ENCODE data around the gene CACFD1. TPM values are rescaled to one million over a fixed set of nuclear protein-coding genes. Genes with fewer than 3 reads are reported as not detected.

CACFD1 gene
- polyA plus RNA-seq, 1 donor from 2014 or later: 75.4 TPM

- Histone ChIP-seq H2AFZ (ENCODE audit: low read depth, low read length) (no peak overlapping the region), H3K9ac (ENCODE audit: low read length) (no peak overlapping the region)
- no peak for TF ChIP-seq RAD21 (conservative IDR thresholded peaks at IDR 0.05)
- no peak for TF ChIP-seq EP300 (conservative IDR thresholded peaks at IDR 0.05; ENCODE audit: poor library complexity, severe bottlenecking)
- no peak for TF ChIP-seq SMC3 (conservative IDR thresholded peaks at IDR 0.05; ENCODE audit: poor library complexity)
- TF ChIP-seq MXI1 (conservative IDR thresholded peaks at IDR 0.05; ENCODE audit: poor library complexity, severe bottlenecking): no peak
- TF ChIP-seq CTCF (IDR thresholded peaks at IDR 0.05; ENCODE audit: poor library complexity, severe bottlenecking): no peak
- TF ChIP-seq EZH2 (IDR thresholded peaks at IDR 0.05; ENCODE audit: borderline replicate concordance, insufficient read depth, low read length, poor library complexity, severe bottlenecking): no peak
- TF ChIP-seq TAF1 (IDR thresholded peaks at IDR 0.05; ENCODE audit: low read depth): no peak
- no peak for TF ChIP-seq REST (IDR thresholded peaks at IDR 0.05; ENCODE audit: borderline replicate concordance)
- no peak for TF ChIP-seq POLR2AphosphoS5 (IDR thresholded peaks at IDR 0.05)
Measured at GRCh38 chr9:133484671-133485437, 25.1 kb downstream of the CACFD1 start.

GRCh38 chr9:133485531-133486260 lies 25.9 kb downstream of the CACFD1 start:
- H3K9ac ChIP-seq (ENCODE audit: low read length): no peak overlapping the region
- no peaks in the 10 kb centered on the region for H3K79me2 ChIP-seq (replicated peaks; ENCODE audit: insufficient read depth, low read length)
- H3K4me3 ChIP-seq (ENCODE audit: low read length): no peak overlapping the region
- no peak overlapping the region for H2AFZ ChIP-seq (ENCODE audit: low read depth, low read length)
- H3F3A ChIP-seq (ENCODE audit: insufficient read depth, low read length, poor library complexity, severe bottlenecking): no peaks in the 10 kb centered on the region
- H4K20me1 ChIP-seq (ENCODE audit: insufficient read depth): no peaks in the 10 kb centered on the region
- TF ChIP-seq SMC3 (conservative IDR thresholded peaks at IDR 0.05; ENCODE audit: poor library complexity): no peak
- no peak for TF ChIP-seq CTCF (IDR thresholded peaks at IDR 0.05; ENCODE audit: poor library complexity, severe bottlenecking)
- no peak for TF ChIP-seq POLR2AphosphoS5 (IDR thresholded peaks at IDR 0.05)
- no peak for TF ChIP-seq MXI1 (conservative IDR thresholded peaks at IDR 0.05; ENCODE audit: poor library complexity, severe bottlenecking)
- no peak for TF ChIP-seq RAD21 (conservative IDR thresholded peaks at IDR 0.05)
- TF ChIP-seq TAF1 (IDR thresholded peaks at IDR 0.05; ENCODE audit: low read depth): no peak
- no peak for TF ChIP-seq EZH2 (IDR thresholded peaks at IDR 0.05; ENCODE audit: borderline replicate concordance, insufficient read depth, low read length, poor library complexity, severe bottlenecking)
- no peak for TF ChIP-seq EP300 (conservative IDR thresholded peaks at IDR 0.05; ENCODE audit: poor library complexity, severe bottlenecking)
- no peak for TF ChIP-seq REST (IDR thresholded peaks at IDR 0.05; ENCODE audit: borderline replicate concordance)
- H3K36me3 ChIP-seq (ENCODE audit: insufficient read depth, low read length): no peaks in the 10 kb centered on the region
- no peak overlapping the region for H3K27ac ChIP-seq (ENCODE audit: low read length)
- no peak overlapping the region for H3K4me2 ChIP-seq (ENCODE audit: low read length)
- no peaks in the 10 kb centered on the region for H3K9me3 ChIP-seq (ENCODE audit: low read length)
- no peaks in the 10 kb centered on the region for H3K27me3 ChIP-seq (ENCODE audit: insufficient read depth, low read depth, low read length)
- no peaks in the 10 kb centered on the region for H3K9me2 ChIP-seq (ENCODE audit: insufficient read depth, low read length)

More at GRCh38 chr9:133484671-133485437, 25.1 kb downstream of the CACFD1 start:
- Histone ChIP-seq H3K9me3 (ENCODE audit: low read length) (no peaks in the 10 kb centered on the region), H3K27ac (ENCODE audit: low read length) (no peak overlapping the region), H3F3A (ENCODE audit: insufficient read depth, low read length, poor library complexity, severe bottlenecking) (no peaks in the 10 kb centered on the region), H3K27me3 (ENCODE audit: insufficient read depth, low read depth, low read length) (no peaks in the 10 kb centered on the region), H3K4me3 (ENCODE audit: low read length) (no peak overlapping the region), H3K36me3 (ENCODE audit: insufficient read depth, low read length) (no peaks in the 10 kb centered on the region), H4K20me1 (ENCODE audit: insufficient read depth) (no peaks in the 10 kb centered on the region), H3K9me2 (ENCODE audit: insufficient read depth, low read length) (no peaks in the 10 kb centered on the region), H3K79me2 (replicated peaks; ENCODE audit: insufficient read depth, low read length) (no peaks in the 10 kb centered on the region), H3K4me2 (ENCODE audit: low read length) (no peak overlapping the region)
